ENCODE results near the gene ANKHD1.

The ANKHD1 gene, protein sequence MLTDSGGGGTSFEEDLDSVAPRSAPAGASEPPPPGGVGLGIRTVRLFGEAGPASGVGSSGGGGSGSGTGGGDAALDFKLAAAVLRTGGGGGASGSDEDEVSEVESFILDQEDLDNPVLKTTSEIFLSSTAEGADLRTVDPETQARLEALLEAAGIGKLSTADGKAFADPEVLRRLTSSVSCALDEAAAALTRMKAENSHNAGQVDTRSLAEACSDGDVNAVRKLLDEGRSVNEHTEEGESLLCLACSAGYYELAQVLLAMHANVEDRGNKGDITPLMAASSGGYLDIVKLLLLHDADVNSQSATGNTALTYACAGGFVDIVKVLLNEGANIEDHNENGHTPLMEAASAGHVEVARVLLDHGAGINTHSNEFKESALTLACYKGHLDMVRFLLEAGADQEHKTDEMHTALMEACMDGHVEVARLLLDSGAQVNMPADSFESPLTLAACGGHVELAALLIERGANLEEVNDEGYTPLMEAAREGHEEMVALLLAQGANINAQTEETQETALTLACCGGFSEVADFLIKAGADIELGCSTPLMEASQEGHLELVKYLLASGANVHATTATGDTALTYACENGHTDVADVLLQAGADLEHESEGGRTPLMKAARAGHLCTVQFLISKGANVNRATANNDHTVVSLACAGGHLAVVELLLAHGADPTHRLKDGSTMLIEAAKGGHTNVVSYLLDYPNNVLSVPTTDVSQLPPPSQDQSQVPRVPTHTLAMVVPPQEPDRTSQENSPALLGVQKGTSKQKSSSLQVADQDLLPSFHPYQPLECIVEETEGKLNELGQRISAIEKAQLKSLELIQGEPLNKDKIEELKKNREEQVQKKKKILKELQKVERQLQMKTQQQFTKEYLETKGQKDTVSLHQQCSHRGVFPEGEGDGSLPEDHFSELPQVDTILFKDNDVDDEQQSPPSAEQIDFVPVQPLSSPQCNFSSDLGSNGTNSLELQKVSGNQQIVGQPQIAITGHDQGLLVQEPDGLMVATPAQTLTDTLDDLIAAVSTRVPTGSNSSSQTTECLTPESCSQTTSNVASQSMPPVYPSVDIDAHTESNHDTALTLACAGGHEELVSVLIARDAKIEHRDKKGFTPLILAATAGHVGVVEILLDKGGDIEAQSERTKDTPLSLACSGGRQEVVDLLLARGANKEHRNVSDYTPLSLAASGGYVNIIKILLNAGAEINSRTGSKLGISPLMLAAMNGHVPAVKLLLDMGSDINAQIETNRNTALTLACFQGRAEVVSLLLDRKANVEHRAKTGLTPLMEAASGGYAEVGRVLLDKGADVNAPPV (N-terminal part only)

DNA sequence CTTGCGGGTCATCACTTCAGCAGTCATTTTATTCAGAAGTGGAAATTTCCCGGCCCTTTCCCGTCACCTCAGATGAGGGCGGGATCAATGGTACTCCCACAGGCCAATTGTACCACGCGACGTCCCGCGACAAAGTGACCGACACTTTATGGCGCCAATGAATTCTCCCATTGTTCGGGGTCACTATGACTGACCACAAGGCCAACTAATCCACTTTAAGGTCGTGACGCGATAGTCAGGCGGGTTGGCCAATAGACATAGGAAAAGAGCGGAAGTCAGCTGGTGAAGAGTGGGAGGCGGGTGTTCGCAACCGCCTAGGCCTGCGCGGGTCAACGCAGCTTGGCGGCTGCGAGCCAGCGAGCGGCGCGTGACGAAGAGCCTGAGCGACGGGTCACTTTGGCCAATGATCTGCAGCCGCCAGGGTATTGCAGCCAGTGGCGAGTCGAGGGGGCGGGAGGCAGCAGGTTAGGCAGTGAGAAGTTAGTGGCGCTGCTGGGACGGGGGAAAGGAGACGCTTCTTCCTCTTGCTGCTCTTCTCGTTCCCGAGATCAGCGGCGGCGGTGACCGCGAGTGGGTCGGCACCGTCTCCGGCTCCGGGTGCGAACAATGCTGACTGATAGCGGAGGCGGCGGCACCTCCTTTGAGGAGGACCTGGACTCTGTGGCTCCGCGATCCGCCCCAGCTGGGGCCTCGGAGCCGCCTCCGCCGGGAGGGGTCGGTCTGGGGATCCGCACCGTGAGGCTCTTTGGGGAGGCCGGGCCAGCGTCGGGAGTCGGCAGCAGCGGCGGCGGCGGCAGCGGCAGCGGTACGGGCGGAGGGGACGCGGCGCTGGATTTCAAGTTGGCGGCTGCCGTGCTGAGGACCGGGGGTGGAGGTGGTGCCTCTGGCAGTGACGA lies at the start of gene ANKHD1:
Gene ANKHD1 (plus strand): TSS at position 472 of the 896 bp plus-strand sequence. CDS start 135 bp downstream, at position 607.
- DNase-seq (ENCODE audit: low read depth in 2 of 3, low spot score in 2 of 3): peak; percentile 62 to 95 (median 82)

DNA sequence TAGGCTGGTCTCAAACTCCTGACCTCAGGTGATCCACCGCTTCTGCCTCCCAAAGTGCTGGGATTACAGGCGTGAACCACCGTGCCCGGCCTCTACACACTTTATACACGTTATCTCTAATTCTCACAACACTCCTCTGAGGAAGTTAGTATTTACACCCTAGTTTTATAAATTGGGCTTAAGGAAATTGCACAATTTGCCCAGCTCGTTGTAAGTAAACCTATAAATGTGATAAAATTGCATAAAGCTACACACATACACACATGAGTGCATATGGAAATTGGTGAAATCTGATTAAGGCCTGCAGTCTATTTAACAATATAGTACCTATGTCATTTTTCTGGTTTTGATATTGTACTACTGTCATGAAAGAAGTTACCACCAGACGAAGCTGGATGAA lies 46.1 kb upstream of the ANKHD1 start:
- DNase-seq (ENCODE audit: low read depth in 2 of 3, low spot score in 2 of 3): no peak

DNA sequence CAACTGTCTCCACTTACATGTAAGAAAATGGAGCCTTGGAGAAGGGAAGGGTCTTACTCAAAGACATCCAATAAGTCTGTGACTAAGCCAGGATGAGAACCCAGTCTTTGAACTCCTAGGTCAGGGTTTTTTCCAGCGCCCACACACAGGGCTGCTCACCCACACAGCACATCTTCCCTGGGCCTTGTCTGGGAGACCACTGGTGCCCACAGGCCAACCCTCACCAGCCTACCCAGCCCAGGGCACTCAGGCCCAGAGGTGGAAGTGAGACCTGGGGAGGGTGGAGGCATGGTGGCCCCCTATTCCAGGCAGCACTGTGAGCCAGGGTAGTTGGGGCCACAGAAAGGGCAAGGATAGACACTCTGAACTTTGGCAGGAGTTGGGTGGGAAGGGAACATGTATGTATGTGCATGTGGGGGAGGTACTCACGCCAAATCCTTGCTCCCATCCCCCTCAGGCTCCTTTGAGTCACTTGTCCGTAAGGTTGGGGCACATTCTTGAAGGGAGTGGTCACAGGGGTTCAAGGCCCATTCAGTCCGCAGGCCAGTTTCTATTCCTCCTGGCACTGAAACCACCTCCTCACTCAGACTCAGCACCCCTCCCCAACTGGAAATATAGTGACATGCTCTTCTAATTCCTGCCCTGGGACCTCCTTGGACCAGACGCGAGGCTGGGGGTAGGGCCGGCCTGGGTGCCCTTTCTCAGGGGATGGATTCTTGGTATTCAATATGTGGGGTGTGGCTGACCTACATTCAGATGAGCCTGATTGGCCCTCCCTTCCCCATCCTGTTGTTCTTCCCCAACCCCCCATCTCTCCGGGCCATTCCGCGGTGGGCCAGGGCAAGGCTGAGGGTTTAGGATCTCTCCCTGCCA lies 44.5 kb upstream of the ANKHD1 start:
- no peak for DNase-seq (ENCODE audit: low read depth in 2 of 3, low spot score in 2 of 3)

DNA sequence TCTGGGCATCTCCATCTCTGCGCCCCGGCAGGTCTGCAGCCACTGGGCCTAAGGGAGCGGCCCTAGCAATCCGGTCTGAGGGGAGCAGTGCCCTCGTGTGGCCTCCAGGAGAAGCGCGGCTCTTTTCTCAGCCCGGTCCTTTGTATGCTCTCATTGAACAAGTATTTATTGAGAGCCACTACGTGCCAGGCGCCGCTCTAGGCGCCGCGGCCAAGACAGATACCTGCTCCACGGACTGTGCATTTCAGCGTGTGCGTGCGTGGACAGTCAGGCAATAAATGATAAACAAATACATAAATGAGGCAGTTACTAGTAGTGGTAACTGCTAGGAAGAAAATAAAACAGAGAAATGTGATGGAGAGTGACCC lies 43.9 kb upstream of the ANKHD1 start:
- DNase-seq (ENCODE audit: low read depth in 2 of 3, low spot score in 2 of 3): peak; percentile 38 to 56 (median 52)

DNA sequence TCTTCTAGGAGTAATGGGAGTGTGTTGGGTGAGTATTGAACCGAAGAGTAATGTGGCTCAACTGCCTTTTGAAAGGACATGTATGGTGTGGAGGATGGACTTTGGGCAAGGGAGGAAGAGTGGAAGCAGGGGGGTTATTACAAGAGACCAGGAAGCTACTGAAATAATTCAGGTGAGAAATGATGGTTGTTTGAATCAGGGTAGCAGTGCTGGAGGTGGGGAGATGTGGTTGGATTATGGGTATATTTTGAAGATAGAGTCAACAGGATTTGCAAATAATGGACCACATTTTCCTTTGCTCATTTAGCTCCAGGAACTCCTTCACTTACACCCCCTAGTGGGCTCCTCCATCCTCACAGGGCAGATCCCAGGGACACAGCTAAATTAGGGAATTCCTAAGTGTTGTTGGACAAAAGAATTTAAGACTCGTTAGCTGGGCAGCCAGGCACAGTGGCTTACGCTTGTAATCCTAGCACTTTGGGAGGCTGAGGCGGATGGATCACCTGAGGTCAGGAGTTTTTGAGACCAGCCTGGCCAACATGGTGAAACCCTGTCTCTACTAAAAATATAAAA lies 42.8 kb upstream of the ANKHD1 start:
- DNase-seq (ENCODE audit: low read depth in 2 of 3, low spot score in 2 of 3): no peak

DNA sequence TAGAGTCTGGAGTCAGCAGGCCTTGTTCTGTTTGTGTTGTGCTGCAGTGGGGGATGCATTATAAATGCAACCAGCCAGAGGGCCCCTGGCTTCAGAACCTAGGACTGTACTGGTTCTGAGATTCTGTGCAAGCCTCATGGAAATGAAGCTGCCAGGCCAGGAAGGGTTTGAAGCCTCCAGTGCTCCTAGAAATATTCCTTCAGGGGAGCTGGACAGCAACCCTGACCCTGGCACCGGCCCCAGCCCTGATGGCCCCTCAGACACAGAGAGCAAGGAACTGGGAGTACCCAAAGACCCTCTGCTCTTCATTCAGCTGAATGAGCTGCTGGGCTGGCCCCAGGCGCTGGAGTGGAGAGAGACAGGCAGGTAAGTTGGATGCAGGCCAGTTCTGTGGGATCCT lies 41.5 kb upstream of the ANKHD1 start, which contains the start of gene SLC4A9:
Gene SLC4A9 (plus strand): TSS at position 94 of the 400 bp plus-strand sequence. CDS start 43 bp downstream, at position 137.
- DNase-seq (ENCODE audit: low read depth in 2 of 3, low spot score in 2 of 3): no peak

DNA sequence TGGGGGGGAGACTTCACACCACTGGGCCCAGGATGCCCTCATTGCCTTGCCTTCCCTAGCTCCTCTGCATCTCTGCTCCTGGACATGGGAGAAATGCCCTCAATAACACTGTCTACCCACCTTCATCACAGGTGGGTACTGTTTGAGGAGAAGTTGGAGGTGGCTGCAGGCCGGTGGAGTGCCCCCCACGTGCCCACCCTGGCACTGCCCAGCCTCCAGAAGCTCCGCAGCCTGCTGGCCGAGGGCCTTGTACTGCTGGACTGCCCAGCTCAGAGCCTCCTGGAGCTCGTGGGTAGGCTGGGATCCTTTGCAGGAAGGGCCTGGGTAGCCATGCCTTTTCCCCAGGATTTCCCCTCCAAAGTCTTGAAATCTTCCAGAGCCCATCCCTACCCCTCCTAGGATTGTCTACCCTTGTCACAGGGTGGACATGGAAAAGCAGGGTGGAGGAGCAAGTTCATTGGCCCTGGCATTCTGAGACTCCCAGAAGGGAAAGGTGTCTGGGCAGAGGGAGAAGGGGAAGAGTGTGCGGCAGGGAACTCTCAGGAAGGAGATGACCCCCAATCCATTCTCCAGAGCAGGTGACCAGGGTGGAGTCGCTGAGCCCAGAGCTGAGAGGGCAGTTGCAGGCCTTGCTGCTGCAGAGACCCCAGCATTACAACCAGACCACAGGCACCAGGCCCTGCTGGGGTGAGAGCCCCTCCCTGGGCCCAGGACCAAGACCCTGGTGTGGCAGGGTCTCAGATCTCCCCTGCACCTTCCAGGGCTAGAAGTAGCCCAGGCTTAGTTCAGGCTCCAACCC lies 40.8 kb upstream of the ANKHD1 start:
- no peak for DNase-seq (ENCODE audit: low read depth in 2 of 3, low spot score in 2 of 3)

DNA sequence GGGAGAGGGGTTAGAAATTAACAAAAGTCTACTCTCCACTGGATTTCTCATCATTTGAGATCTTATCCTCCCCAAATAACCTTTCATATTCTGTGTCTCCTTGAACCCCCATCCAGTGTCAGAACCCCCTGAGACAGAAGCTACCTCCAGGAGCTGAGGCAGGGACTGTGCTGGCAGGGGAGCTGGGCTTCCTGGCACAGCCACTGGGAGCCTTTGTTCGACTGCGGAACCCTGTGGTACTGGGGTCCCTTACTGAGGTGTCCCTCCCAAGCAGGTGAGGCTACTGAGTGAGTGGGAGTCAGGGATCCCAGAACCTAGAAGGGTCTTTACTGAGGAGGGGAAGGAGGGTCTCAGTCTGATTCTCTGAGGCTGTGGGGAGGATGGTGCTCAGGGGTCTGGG lies 39.7 kb upstream of the ANKHD1 start:
- no peak for DNase-seq (ENCODE audit: low read depth in 2 of 3, low spot score in 2 of 3)

DNA sequence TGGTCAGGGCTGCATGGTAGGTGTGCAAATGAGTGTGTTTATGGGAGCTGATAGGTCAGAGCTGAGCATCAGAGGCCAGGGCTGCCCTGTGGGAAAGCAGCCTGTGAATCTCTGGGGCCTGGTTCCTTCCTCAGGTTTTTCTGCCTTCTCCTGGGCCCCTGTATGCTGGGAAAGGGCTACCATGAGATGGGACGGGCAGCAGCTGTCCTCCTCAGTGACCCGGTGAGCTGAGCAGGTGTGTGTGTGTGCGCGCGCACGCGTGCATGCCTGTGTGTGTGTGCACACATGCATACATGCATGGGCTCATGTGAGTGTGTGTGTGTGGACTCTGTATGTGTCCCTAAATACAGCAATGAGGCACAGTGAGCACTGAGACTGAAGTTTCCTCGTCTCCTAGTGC lies 39.3 kb upstream of the ANKHD1 start:
- no peak for DNase-seq (ENCODE audit: low read depth in 2 of 3, low spot score in 2 of 3)

DNA sequence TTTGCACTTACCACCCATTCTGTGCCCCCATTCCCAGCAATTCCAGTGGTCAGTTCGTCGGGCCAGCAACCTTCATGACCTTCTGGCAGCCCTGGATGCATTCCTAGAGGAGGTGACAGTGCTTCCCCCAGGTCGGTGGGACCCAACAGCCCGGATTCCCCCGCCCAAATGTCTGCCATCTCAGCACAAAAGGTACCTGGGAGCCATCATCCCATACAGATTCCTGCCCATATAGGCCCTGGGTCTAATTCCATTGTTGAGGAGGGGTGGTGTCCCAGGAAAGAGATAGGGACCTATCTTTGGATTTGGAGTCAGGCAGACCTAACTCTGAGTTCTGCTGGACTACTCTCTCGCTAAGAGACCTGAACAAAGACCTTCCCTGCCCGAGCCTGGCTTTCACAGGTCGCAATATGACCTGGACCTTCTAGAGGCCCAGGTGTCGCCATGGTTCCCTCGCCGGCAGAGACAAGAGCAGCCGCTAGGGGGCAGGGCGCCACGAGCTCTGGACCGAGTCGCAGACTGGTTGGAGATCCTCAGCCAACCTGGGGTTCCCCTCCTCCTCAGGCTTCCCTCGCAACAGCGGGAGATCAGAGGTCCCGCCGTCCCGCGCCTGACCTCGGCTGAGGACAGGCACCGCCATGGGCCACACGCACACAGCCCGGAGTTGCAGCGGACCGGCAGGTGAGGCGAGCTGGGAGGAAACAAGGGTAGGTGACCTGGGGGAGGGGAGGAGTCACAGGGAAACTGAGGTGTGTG lies 38.6 kb upstream of the ANKHD1 start:
- peak; percentile 53 to 88 (median 83) for DNase-seq (ENCODE audit: low read depth in 2 of 3, low spot score in 2 of 3)

DNA sequence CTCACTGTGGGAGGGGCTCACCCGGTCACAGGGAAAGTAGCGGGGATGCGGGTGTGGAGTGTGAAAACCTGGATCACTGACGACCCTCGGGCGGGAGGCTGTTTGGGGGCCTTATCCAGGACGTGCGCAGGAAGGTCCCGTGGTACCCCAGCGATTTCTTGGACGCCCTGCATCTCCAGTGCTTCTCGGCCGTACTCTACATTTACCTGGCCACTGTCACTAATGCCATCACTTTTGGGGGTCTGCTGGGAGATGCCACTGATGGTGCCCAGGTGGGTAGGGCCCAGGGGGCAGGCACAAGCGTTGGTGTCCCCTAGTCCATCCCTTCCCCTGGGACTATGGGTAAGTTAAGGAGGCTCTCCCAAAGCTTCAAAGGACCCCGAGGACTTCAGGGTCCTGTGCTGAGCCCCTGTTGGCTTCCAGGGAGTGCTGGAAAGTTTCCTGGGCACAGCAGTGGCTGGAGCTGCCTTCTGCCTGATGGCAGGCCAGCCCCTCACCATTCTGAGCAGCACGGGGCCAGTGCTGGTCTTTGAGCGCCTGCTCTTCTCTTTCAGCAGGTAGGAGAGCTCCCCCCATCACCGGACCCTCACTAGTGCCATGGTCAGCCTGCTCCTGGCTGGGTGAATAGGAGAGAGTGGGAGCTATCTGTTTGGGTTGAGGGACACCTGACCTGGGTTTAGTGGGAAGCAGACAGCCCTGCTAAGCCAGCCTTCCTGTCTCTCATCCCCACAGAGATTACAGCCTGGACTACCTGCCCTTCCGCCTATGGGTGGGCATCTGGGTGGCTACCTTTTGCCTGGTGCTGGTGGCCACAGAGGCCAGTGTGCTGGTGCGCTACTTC lies 37.8 kb upstream of the ANKHD1 start:
- DNase-seq (ENCODE audit: low read depth in 2 of 3, low spot score in 2 of 3): no peak

DNA sequence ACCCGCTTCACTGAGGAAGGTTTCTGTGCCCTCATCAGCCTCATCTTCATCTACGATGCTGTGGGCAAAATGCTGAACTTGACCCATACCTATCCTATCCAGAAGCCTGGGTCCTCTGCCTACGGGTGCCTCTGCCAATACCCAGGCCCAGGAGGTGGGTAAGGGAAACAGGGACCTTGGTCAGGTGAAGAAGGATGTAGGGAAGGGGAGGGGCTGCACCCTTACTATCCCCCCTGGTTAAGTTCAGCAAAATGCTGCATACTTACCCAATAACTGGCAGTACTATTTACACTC lies 37.2 kb upstream of the ANKHD1 start:
- no peak for DNase-seq (ENCODE audit: low read depth in 2 of 3, low spot score in 2 of 3)

DNA sequence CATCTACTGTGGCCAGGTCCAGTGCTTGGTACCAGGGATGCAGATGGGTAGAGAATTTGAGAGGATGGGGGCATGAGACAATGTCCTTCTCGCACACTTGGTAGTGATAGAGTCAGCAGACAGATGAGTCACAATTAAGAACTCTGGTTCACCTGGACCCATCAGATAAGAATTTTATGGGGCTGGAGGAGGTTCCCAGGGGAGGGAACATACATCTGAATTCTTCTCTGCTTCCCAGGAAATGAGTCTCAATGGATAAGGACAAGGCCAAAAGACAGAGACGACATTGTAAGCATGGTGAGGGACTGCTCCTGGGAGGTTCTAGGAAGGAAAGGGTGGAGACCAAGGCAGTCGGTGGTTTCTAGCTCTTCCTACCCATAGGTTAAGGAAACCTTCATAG lies 36.4 kb upstream of the ANKHD1 start:
- no peak for DNase-seq (ENCODE audit: low read depth in 2 of 3, low spot score in 2 of 3)

DNA sequence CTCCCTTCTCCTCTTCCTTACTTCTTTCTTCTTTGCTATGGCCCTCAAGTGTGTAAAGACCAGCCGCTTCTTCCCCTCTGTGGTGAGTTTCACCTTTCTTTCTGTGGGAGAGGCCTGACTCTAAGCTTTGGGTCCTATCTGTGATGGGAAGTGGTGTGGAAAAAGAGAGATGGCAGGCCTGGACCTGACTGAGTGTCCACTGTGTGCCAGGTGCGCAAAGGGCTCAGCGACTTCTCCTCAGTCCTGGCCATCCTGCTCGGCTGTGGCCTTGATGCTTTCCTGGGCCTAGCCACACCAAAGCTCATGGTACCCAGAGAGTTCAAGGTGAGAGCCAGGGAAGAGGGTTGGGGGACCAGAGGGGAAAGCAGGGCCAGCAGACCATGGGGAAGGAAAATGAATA lies 35.7 kb upstream of the ANKHD1 start:
- no peak for DNase-seq (ENCODE audit: low read depth in 2 of 3, low spot score in 2 of 3)

DNA sequence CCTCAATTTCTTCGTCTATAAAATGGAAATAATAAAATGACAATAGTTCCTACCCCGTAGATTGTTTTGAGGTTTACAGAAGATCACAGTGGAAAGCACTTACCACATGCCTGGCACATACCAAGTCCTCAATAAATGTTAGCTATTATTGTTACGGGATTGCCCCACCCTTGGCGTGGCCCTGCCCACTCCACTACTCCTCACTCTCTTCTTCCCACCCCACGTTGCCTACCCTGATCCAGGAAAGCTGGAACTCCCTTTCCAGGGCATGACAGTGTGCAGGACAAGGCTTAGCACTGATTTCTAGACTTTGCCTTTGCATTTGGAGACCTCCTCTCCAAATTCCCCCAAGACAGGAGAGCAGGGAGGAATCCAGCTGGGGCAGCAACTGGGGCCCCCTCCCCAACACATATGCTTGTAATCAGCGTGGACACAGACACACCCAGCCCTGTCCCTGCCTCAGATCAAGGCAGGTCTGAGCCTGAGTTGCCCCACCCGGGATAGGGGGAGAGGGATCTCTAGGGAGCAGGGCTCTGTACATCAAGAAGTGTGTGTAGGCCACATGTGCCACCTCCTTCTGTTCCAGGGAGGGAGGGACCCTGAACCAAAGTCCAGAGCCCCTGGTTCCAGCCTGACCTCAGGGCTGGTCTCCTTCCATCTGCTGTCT lies 34.9 kb upstream of the ANKHD1 start:
- no peak for DNase-seq (ENCODE audit: low read depth in 2 of 3, low spot score in 2 of 3)
